GM12801 (cell line): ENCODE data around the gene OR52K2.

Experiments
- CTCF ChIP-seq: IDR thresholded peaks from one replicate; pipeline ENCODE4 v1.5.1; 2011; ENCODE audit warnings: control low read depth; ENCODE audit not compliant: insufficient read length; ENCODE audit errors: extremely low read depth

OR52K2 gene

GRCh38 chr11:4448995-4449394 lies at the start of gene OR52K2:
Gene OR52K2 (plus strand): TSS chr11:4449295. CDS start chr11:4449340, 45 bp downstream.
- TF ChIP-seq CTCF = no peak

GRCh38 chr11:4416306-4416705 lies 32.8 kb upstream of the OR52K2 start:
- no peak for TF ChIP-seq CTCF

GRCh38 chr11:4416816-4417215 lies 32.3 kb upstream of the OR52K2 start:
- TF ChIP-seq CTCF = no peak

GRCh38 chr11:4418403-4418802 lies 30.7 kb upstream of the OR52K2 start:
- no peak for TF ChIP-seq CTCF

GRCh38 chr11:4430051-4430450 lies 19.0 kb upstream of the OR52K2 start:
- no peak for TF ChIP-seq CTCF

- no peak for TF ChIP-seq CTCF
Observed at GRCh38 chr11:4433856-4434255, 15.2 kb upstream of the OR52K2 start.

GRCh38 chr11:4436411-4436810 lies 12.7 kb upstream of the OR52K2 start:
- no peak for TF ChIP-seq CTCF

GRCh38 chr11:4441515-4441914 lies 7.6 kb upstream of the OR52K2 start:
- TF ChIP-seq CTCF = no peak
